HepG2 (cell line): ENCODE data around the gene OBP2B. TPM values are rescaled to one million over a fixed set of nuclear protein-coding genes. Genes with fewer than 3 reads are reported as not detected.

Experiments used
- ATAC-seq: fragments of 200-7000 bp; cut with Tn5 transposase; 3 replicates; pipeline ENCODE4 v1.9.1; 2020; ENCODE audit warnings: mild to moderate bottlenecking, moderate library complexity
- BruUV-seq: library from RNA; stranded (reverse); fragments of 400-500 nt; replicated peaks from 2 replicates; lab custom pipeline; 2021; lab: Mats Ljungman, UMichigan
- CTCF ChIA-PET: fragments of 300-600 bp; formaldehyde crosslinking; extraction: SDS; loops from one replicate; lab custom pipeline; 2021; ENCODE audit warnings: low total read pairs, inconsistent platforms, low intra/inter-chr PET ratio; lab: Yijun Ruan, JAX
- POLR2A ChIA-PET: fragments of 350-600 bp; sonication (Branson Sonifier 250); formaldehyde crosslinking; loops from one replicate; lab custom pipeline; 2020; ENCODE audit warnings: antibody characterized with exemption, inconsistent platforms; lab: Yijun Ruan, JAX
- DNase-seq: peaks from one replicate; pipeline ENCODE4 v3.0.0-alpha.2; 2015; ENCODE audit warnings: low spot score
- FAIRE-seq: peaks from 3 replicates; lab custom pipeline; 2011; peaks lifted over from hg19 to GRCh38; lab: Jason Lieb, UNC
- H2AFZ ChIP-seq: one replicate; pipeline ENCODE4 v1.6.1; 2011; ENCODE audit warnings: low read length, inconsistent platforms
- H3K27ac ChIP-seq: fragments of 300-600 bp; 3 replicates; pipeline ENCODE4 v1.8.0; 2011; ENCODE audit warnings: mixed run types, mild to moderate bottlenecking, mixed read lengths, low read length, inconsistent platforms; ENCODE audit not compliant: insufficient read depth; ENCODE audit errors: extremely low read length
- H3K27me3 ChIP-seq, 2 experiments: fragments of 200-600 bp in 1 of 2; 2 replicates in 1 of 2; 3 replicates in 1 of 2; pipeline versions ENCODE4 v1.6.0 to v1.8.0; 2011; ENCODE audit warnings: low read length in 2 of 2, mild to moderate bottlenecking in 2 of 2, moderate library complexity in 2 of 2, inconsistent platforms in 1 of 2; ENCODE audit not compliant: insufficient read depth in 2 of 2, control insufficient read depth in 1 of 2
- H3K36me3 ChIP-seq, 2 experiments: fragments of 200-600 bp in 1 of 2; replicated peaks in 1 of 2; 2 replicates in 1 of 2; 3 replicates in 1 of 2; pipeline versions ENCODE4 v1.5.1 to v1.8.0; 2011; ENCODE audit warnings: low read length in 2 of 2, inconsistent platforms in 1 of 2; ENCODE audit not compliant: insufficient read depth in 2 of 2, control insufficient read depth in 1 of 2
- H3K4me1 ChIP-seq: 2 replicates; pipeline ENCODE4 v1.5.1; 2012; ENCODE audit warnings: low read length, inconsistent platforms; ENCODE audit not compliant: insufficient read depth
- H3K4me2 ChIP-seq: 2 replicates; pipeline ENCODE4 v1.6.0; 2011; ENCODE audit warnings: low read depth, low read length, inconsistent platforms
- H3K4me3 ChIP-seq, 3 experiments: fragments of 200-600 bp in 1 of 3; sonication (generic), shearing (Covaris generic) in 1 of 3; replicated peaks in 1 of 3; 2 replicates each; pipeline ENCODE4 v1.5.1; 2011 to 2016; ENCODE audit warnings: low read length in 3 of 3, inconsistent platforms in 2 of 3, low read depth in 2 of 3, mild to moderate bottlenecking in 2 of 3, control low read depth in 1 of 3, mixed read lengths in 1 of 3; ENCODE audit not compliant: insufficient read depth in 1 of 3
- H3K79me2 ChIP-seq: one replicate; pipeline ENCODE4 v1.6.1; 2011; ENCODE audit warnings: low read length, inconsistent platforms; ENCODE audit not compliant: insufficient read depth
- H3K9ac ChIP-seq: 2 replicates; pipeline ENCODE4 v1.6.0; 2011; ENCODE audit warnings: mild to moderate bottlenecking, low read depth, low read length, inconsistent platforms; ENCODE audit not compliant: insufficient read depth
- H3K9me3 ChIP-seq: 2 replicates; pipeline ENCODE4 v1.5.1; 2012; ENCODE audit warnings: mild to moderate bottlenecking, low read length
- H4K20me1 ChIP-seq: 2 replicates; pipeline ENCODE4 v1.6.0; 2011; ENCODE audit warnings: inconsistent platforms, mild to moderate bottlenecking, low read length, moderate library complexity; ENCODE audit not compliant: insufficient read depth
- AHR ChIP-seq: IDR thresholded peaks from 2 replicates; pipeline ENCODE4 v1.6.1; 2018; ENCODE audit warnings: missing genetic modification reagents, missing compliant biosample characterization
- ARID4A ChIP-seq: sonication (generic); formaldehyde crosslinking; IDR thresholded peaks from 2 replicates; pipeline ENCODE4 v1.5.0; 2020; ENCODE audit warnings: mild to moderate bottlenecking, missing genetic modification reagents, borderline replicate concordance
- DR1 ChIP-seq: sonication (generic); formaldehyde crosslinking; IDR thresholded peaks from 2 replicates; pipeline ENCODE4 v1.8.0; 2021; ENCODE audit warnings: mild to moderate bottlenecking, missing genetic modification reagents, inconsistent platforms
- ETS1 ChIP-seq: sonication (generic); formaldehyde crosslinking; IDR thresholded peaks from 2 replicates; pipeline ENCODE4 v1.4.0; 2020; ENCODE audit warnings: missing genetic modification reagents
- GRHL1 ChIP-seq: sonication (generic); formaldehyde crosslinking; conservative IDR thresholded peaks from 2 replicates; pipeline ENCODE4 v1.8.0; 2022; ENCODE audit warnings: missing genetic modification reagents
- MEF2D ChIP-seq: sonication (generic); formaldehyde crosslinking; IDR thresholded peaks from 2 replicates; pipeline ENCODE4 v1.5.1; 2020; ENCODE audit warnings: mild to moderate bottlenecking, missing genetic modification reagents
- ZNF207 ChIP-seq: fragments of 450-650 bp; IDR thresholded peaks from 2 replicates; pipeline ENCODE4 v1.6.1; 2016; ENCODE audit warnings: antibody characterized with exemption, borderline replicate concordance
- ZNF3 ChIP-seq: IDR thresholded peaks from 2 replicates; pipeline ENCODE4 v1.7.0; 2017; ENCODE audit warnings: inconsistent platforms
- ZNF761 ChIP-seq: sonication (generic); formaldehyde crosslinking; conservative IDR thresholded peaks from 2 replicates; pipeline ENCODE4 v1.4.0; 2020; ENCODE audit warnings: mild to moderate bottlenecking, missing genetic modification reagents
- ZNF777 ChIP-seq: sonication (generic); formaldehyde crosslinking; IDR thresholded peaks from 2 replicates; pipeline ENCODE4 v1.4.0; 2020; ENCODE audit warnings: missing genetic modification reagents
- WGBS: methylation state at CpG from one replicate; pipeline ENCODE4 v1.1.6; 2017; ENCODE audit warnings: low lambda C conversion rate; 5-methylcytosine and 5-hydroxymethylcytosine counted together
- in situ Hi-C: cut with HindIII; loops from 2 replicates; pipeline ENCODE4 v1.10.0; 2017; ENCODE audit warnings: low pct_unique_long_range_greater_than_20kb; ENCODE audit not compliant: extremely low pct_ligation_motif_present
- intact Hi-C: fragments of 100-400 bp; cut with micrococcal nuclease; formaldehyde crosslinking; loops from one replicate; pipeline ENCODE4 v1.10.0; 2022; ENCODE audit not compliant: unreplicated experiment
- polyA plus RNA-seq, 8 experiments: library from polyadenylated mRNA; depleted of rRNA in 3 of 8; stranded (reverse) in 7 of 8; unstranded in 1 of 8; fragments of >200 nt; fragmentation: Illumina TruSeq in 4 of 8; extraction: Trizol in 4 of 8; gene quantifications; 2 replicates each; pipeline versions ENCODE4 v1.2.1 to v1.2.3, GENCODE V29; 2011 to 2016; ENCODE audit warnings: low read depth in 4 of 8, missing spikeins in 1 of 8, mixed read lengths in 1 of 8; ENCODE audit not compliant: insufficient read depth in 1 of 8
- total RNA-seq, 5 experiments: library from RNA; depleted of rRNA; stranded (reverse); fragments of >200 nt; fragmentation: Illumina TruSeq; extraction: Trizol; gene quantifications; 2 replicates each; pipeline ENCODE4 v1.2.3, GENCODE V29; 2016; ENCODE audit warnings: low read depth in 1 of 5

Gene OBP2B
- total and polyA plus RNA-seq, 2 of the 13 experiments (the other 11 are each of a cell fraction or from before 2014, with no cell fraction given), result not detected

- WGBS, result 44% methylated on average over 13 of the region's 17 CpGs
- Histone ChIP-seq H3K27ac (no peak overlapping the region), H3K4me3 (no peak overlapping the region), H4K20me1 (no peaks in the 10 kb centered on the region), H2AFZ (no peak overlapping the region), H3K4me1 (no peaks in the 10 kb centered on the region), H3K27me3 (peaks cover 4 to 40% of the 10 kb centered on the region in 2 experiments; a peak in 3 of 5 replicates), H3K79me2 (no peaks in the 10 kb centered on the region), H3K36me3 (no peaks in the 10 kb centered on the region), H3K9me3 (no peaks in the 10 kb centered on the region), H3K9ac (no peak overlapping the region), H3K4me2 (no peak overlapping the region)
- ATAC-seq (no peak), FAIRE-seq (no peak), DNase-seq (no peak)
- no TSS peak for BruUV-seq
- no peak for TF ChIP-seq ZNF207
- no peak for TF ChIP-seq ETS1 (CRISPR knock-in tag)
- TF ChIP-seq AHR, result no peak
- TF ChIP-seq GRHL1, result no peak
- TF ChIP-seq DR1 (CRISPR knock-in tag), result no peak
- TF ChIP-seq ZNF3 (CRISPR knock-in tag), result no peak
- TF ChIP-seq ZNF777 (CRISPR knock-in tag), result no peak
- no peak for TF ChIP-seq ZNF761 (CRISPR knock-in tag)
- TF ChIP-seq ARID4A (CRISPR knock-in tag), result no peak
- no peak for TF ChIP-seq MEF2D (CRISPR knock-in tag)
- POLR2A ChIA-PET, result no interaction called here
- in situ Hi-C loops (no loop called here), intact Hi-C loops (no loop called here)
- CTCF ChIA-PET, result no interaction called here
Measured at GRCh38 chr9:133200631-133201030, 8.4 kb downstream of the OBP2B start.
